ENCODE measurements around the gene NOS1AP. TPM values are rescaled to one million over a fixed set of nuclear protein-coding genes. Genes with fewer than 3 reads are reported as not detected.

NOS1AP gene
- polyA plus RNA-seq, 3 donors: 0.12 TPM; not detected in 2

- DNase-seq: no peak
- H3K36me3 Mint-ChIP-seq: no peaks in the 10 kb centered on the region
- intact Hi-C loops (cut with micrococcal nuclease): no loop called here
- Histone ChIP-seq H3K4me2 (replicated peaks; ENCODE audit: extremely low read depth, low read length, poor library complexity, severe bottlenecking) (no peak overlapping the region), H3K4me3 (replicated peaks in 1 of 3; ENCODE audit: low read depth in 2 of 3, low read length in 3 of 3) (no peak overlapping the region), H3K36me3 (replicated peaks in 1 of 2; ENCODE audit: control insufficient read depth in 1 of 2, insufficient read depth in 2 of 2, low read length in 2 of 2) (no peaks in the 10 kb centered on the region), H3K79me2 (ENCODE audit: insufficient read depth, low read length) (no peaks in the 10 kb centered on the region), H3K4me1 (ENCODE audit: control insufficient read depth in 1 of 2, insufficient read depth in 2 of 2, low read length in 2 of 2) (peaks cover 7 to 14% of the 10 kb centered on the region in 2 donors), H3K27ac (ENCODE audit: low read depth in 1 of 2, low read length in 2 of 2) (no peak overlapping the region), H3K9me3 (replicated peaks in 1 of 2; ENCODE audit: control insufficient read depth in 1 of 2, insufficient read depth in 1 of 2, low read length in 2 of 2) (no peaks in the 10 kb centered on the region), H3K27me3 (ENCODE audit: control insufficient read depth in 2 of 2, insufficient read depth in 2 of 2, low read length in 2 of 2) (no peaks in the 10 kb centered on the region), H2AFZ (ENCODE audit: insufficient read depth, low read depth, low read length, poor library complexity, severe bottlenecking) (no peak overlapping the region), H3K9ac (ENCODE audit: insufficient read depth, low read length, poor library complexity, severe bottlenecking) (no peak overlapping the region), H4K20me1 (ENCODE audit: insufficient read depth, low read length) (no peaks in the 10 kb centered on the region)
- H3K9me3 Mint-ChIP-seq: no peaks in the 10 kb centered on the region
- WGBS (ENCODE audit: insufficient coverage): 99% methylated on average over 12 of the region's 13 CpGs
- no peak overlapping the region for H3K27ac Mint-ChIP-seq
- H3K4me1 Mint-ChIP-seq: peaks cover 16% of the 10 kb centered on the region
- TF ChIP-seq CTCF (IDR thresholded peaks at IDR 0.05): no peak
- H3K4me3 Mint-ChIP-seq: no peak overlapping the region
- peaks cover 0 to 2% (median 0%) of the 10 kb centered on the region in 3 donors for H3K27me3 Mint-ChIP-seq (ENCODE audit: low read depth in 3 of 3)
Observed at GRCh38 chr1:162381941-162382750, 312.7 kb downstream of the NOS1AP start.

- H3K4me2 ChIP-seq (replicated peaks; ENCODE audit: extremely low read depth, low read length, poor library complexity, severe bottlenecking): no peak overlapping the region
- DNase-seq: no peak
- H3K4me3 ChIP-seq (replicated peaks in 1 of 3; ENCODE audit: low read depth in 2 of 3, low read length in 3 of 3): no peak overlapping the region
- Mint-ChIP-seq H3K27me3 (ENCODE audit: low read depth in 3 of 3) (peaks cover 0 to 2% (median 0%) of the 10 kb centered on the region in 3 donors), H3K36me3 (no peaks in the 10 kb centered on the region), H3K4me1 (peaks cover 20% of the 10 kb centered on the region), H3K27ac (no peak overlapping the region), H3K9me3 (no peaks in the 10 kb centered on the region), H3K4me3 (no peak overlapping the region)
- no peaks in the 10 kb centered on the region for H3K79me2 ChIP-seq (ENCODE audit: insufficient read depth, low read length)
- H3K27ac ChIP-seq (ENCODE audit: low read depth in 1 of 2, low read length in 2 of 2): no peak overlapping the region
- no peaks in the 10 kb centered on the region for H3K27me3 ChIP-seq (ENCODE audit: control insufficient read depth in 2 of 2, insufficient read depth in 2 of 2, low read length in 2 of 2)
- TF ChIP-seq CTCF (IDR thresholded peaks at IDR 0.05): no peak
- H3K9me3 ChIP-seq (replicated peaks in 1 of 2; ENCODE audit: control insufficient read depth in 1 of 2, insufficient read depth in 1 of 2, low read length in 2 of 2): no peaks in the 10 kb centered on the region
- no peaks in the 10 kb centered on the region for H3K36me3 ChIP-seq (replicated peaks in 1 of 2; ENCODE audit: control insufficient read depth in 1 of 2, insufficient read depth in 2 of 2, low read length in 2 of 2)
- intact Hi-C loops (cut with micrococcal nuclease): no loop called here
- H4K20me1 ChIP-seq (ENCODE audit: insufficient read depth, low read length): no peaks in the 10 kb centered on the region
- WGBS (ENCODE audit: insufficient coverage): 96% methylated on average over 4 of the region's 6 CpGs
- H3K4me1 ChIP-seq (ENCODE audit: control insufficient read depth in 1 of 2, insufficient read depth in 2 of 2, low read length in 2 of 2): peaks cover 7 to 21% of the 10 kb centered on the region in 2 donors
- no peak overlapping the region for H2AFZ ChIP-seq (ENCODE audit: insufficient read depth, low read depth, low read length, poor library complexity, severe bottlenecking)
- H3K9ac ChIP-seq (ENCODE audit: insufficient read depth, low read length, poor library complexity, severe bottlenecking): no peak overlapping the region
Observed at GRCh38 chr1:162383091-162383490, 313.6 kb downstream of the NOS1AP start.
